Left colon (tissue), 2 donors: ENCODE measurements around the gene GPR153. TPM values are rescaled to one million over a fixed set of nuclear protein-coding genes. Genes with fewer than 3 reads are reported as not detected.

ENCODE experiments used
- ATAC-seq: fragments of 200-7000 bp; cut with Tn5 transposase; one replicate; pipeline ENCODE4 v1.9.1; 2020; ENCODE audit warnings: mild to moderate bottlenecking, moderate library complexity
- DNase-seq, 2 donors: peaks; one replicate each; pipeline ENCODE4 v3.0.0-alpha.2; 2020
- intact Hi-C, 2 donors: fragments of 100-400 bp; cut with DNase I in 1 of 2; cut with micrococcal nuclease in 1 of 2; formaldehyde crosslinking; loops; one replicate each; pipeline versions ENCODE4 v1.11.2 to v1.14.0; 2022; cut with DNase I, micrococcal nuclease
- total RNA-seq, 2 donors: library from RNA; stranded (reverse); fragmentation: NEBNext Ultra II Directional; extraction: Animal tissue kit (Norgen Biotek cat#: 25700); gene quantifications; one replicate each; pipeline ENCODE4 v1.2.1, GENCODE V29; 2021
- donor health status: DM: no; HTN: no; CAD: no.
- donor health status: DM: yes; HTN: yes; CAD: no.

GPR153 gene
- total RNA-seq, 2 donors from 2014 or later = 27.0 to 60.6 TPM

- no peak for DNase-seq
- peak; percentile 40 for ATAC-seq
- intact Hi-C loops = no loop called here
These were observed 62.1 kb downstream of the GPR153 start for GRCh38 chr1:6198646-6199297.

DNA sequence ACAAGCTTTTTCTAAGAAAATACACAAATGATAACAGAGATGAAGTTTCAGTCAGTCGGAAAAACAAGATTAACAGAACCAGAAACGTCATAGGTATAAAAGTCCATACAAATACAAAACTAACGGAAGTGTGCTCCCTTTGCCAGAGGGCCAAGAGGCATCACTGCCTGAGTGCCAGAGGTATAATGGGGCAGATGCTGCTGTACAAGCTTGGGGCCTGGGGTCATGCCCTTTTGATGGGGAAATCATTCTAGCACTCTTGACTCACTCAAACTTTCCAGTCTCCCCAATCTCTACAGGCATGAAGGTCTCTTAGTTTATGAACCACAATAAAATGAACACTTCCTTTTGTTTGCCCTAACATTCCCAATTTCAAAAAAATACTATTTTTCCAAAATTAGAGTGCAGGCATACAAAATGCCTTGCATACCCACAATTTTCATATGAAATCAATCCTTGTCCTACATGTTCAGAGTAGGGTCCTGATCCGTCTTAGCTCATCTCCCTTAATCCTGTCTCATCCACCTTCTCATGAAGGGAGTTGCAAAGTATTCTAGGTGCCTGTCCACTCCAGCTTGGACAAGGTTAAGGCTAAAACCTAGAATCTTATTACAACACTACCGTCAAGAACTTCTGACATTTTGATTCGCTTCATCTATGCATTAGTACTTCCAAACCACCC lies 63.0 kb downstream of the GPR153 start:
- DNase-seq = no peak
- intact Hi-C loops = no loop called here
- no peak for ATAC-seq

Other genes starting within 250 kb of the GPR153 start
- 1 to 10 TPM; 4.2 to 7.5 TPM for gene KCNAB2, start 215.2 kb downstream of the GPR153 start, total RNA-seq
- gene CHD5, start 80.8 kb downstream of the GPR153 start, total RNA-seq = under 1 TPM; 0.18 to 0.20 TPM
- gene RPL22, start 61.5 kb downstream of the GPR153 start, total RNA-seq = 100 to 1,000 TPM; 297 to 352 TPM
- gene RNF207, start 55.0 kb downstream of the GPR153 start, total RNA-seq = 10 to 100 TPM; 40.8 to 65.3 TPM
- gene ICMT, start 25.1 kb downstream of the GPR153 start, total RNA-seq = 10 to 100 TPM; 59.6 to 69.7 TPM
- not detected for gene HES3, start 16.9 kb downstream of the GPR153 start, total RNA-seq
- gene ACOT7, start 132.7 kb upstream of the GPR153 start, total RNA-seq = 10 to 100 TPM; 50.4 to 58.0 TPM
- gene HES2, start 158.8 kb upstream of the GPR153 start, total RNA-seq = 10 to 100 TPM; 29.4 to 34.0 TPM
- 100 to 1,000 TPM; 100 to 152 TPM for gene ESPN, start 163.7 kb upstream of the GPR153 start, total RNA-seq
- 10 to 100 TPM; 21.7 to 71.9 TPM for gene TNFRSF25, start 205.1 kb upstream of the GPR153 start, total RNA-seq
- gene PLEKHG5, start 230.6 kb upstream of the GPR153 start, total RNA-seq = 10 to 100 TPM; 14.1 to 22.3 TPM